Measurements from ENCODE around the gene TRPV6.

DNA sequence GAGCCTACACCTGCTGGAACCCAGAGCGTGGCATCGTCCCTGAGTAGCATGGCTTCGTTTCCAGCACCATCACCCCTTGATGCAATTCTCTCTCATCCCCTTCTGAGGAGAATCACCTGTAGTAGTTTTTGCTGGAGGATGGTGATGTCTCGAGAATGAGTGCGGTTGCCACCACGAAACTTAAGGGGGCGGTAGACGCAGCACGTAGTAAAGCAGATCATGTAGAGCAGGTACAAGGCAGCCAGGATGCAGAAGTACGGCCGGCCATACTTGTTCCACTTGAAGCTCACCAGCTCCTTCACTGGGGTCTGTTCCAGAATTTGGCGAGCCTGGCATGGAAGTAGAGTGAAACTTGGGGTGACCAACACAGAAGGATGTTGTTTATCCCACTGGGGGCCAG, 39.9 kb upstream of the TRPV6 start:
- TF ChIP-seq, protein P1, sequence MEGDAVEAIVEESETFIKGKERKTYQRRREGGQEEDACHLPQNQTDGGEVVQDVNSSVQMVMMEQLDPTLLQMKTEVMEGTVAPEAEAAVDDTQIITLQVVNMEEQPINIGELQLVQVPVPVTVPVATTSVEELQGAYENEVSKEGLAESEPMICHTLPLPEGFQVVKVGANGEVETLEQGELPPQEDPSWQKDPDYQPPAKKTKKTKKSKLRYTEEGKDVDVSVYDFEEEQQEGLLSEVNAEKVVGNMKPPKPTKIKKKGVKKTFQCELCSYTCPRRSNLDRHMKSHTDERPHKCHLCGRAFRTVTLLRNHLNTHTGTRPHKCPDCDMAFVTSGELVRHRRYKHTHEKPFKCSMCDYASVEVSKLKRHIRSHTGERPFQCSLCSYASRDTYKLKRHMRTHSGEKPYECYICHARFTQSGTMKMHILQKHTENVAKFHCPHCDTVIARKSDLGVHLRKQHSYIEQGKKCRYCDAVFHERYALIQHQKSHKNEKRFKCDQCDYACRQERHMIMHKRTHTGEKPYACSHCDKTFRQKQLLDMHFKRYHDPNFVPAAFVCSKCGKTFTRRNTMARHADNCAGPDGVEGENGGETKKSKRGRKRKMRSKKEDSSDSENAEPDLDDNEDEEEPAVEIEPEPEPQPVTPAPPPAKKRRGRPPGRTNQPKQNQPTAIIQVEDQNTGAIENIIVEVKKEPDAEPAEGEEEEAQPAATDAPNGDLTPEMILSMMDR (IDR thresholded peaks at IDR 0.05): no peak
- TF ChIP-seq POLR2A (IDR thresholded peaks at IDR 0.05) (no peak), EP300 (IDR thresholded peaks at IDR 0.05) (no peak), POLR2AphosphoS5 (IDR thresholded peaks at IDR 0.05) (no peak)

Data from sigmoid colon (tissue), 4 donors.